OCI-LY1 (cell line): ENCODE results near the gene COA8.
A peak's percentile ranks its signal among the peaks of the same experiment; 100 is the strongest.

Experiments
- H2AFZ ChIP-seq: fragments of 200-600 bp; sonication (generic), shearing (Covaris generic); 2 replicates; pipeline ENCODE4 v1.6.0; 2014; ENCODE audit warnings: antibody characterized with exemption, mild to moderate bottlenecking, low read length
- H3F3A ChIP-seq: fragments of 200-600 bp; sonication (generic), shearing (Covaris generic); 2 replicates; pipeline ENCODE4 v1.6.0; 2014; ENCODE audit warnings: mild to moderate bottlenecking, antibody characterized with exemption, low read length, moderate library complexity; ENCODE audit not compliant: insufficient read depth
- H3K27ac ChIP-seq: fragments of 200-600 bp; sonication (generic); 2 replicates; pipeline ENCODE4 v1.5.1; 2014; ENCODE audit warnings: low read length, mixed run types, mild to moderate bottlenecking, low read depth; ENCODE audit not compliant: poor library complexity, severe bottlenecking
- H3K27me3 ChIP-seq: fragments of 200-600 bp; sonication (generic); 2 replicates; pipeline ENCODE4 v1.6.0; 2014; ENCODE audit warnings: antibody characterized with exemption, mild to moderate bottlenecking, low read length, moderate library complexity; ENCODE audit not compliant: insufficient read depth
- H3K36me3 ChIP-seq: fragments of 200-600 bp; sonication (generic); 2 replicates; pipeline ENCODE4 v1.6.1; 2014; ENCODE audit warnings: mild to moderate bottlenecking, antibody characterized with exemption, low read length, moderate library complexity, mixed read lengths; ENCODE audit not compliant: insufficient read depth
- H3K4me1 ChIP-seq: fragments of 200-600 bp; sonication (generic); 2 replicates; pipeline ENCODE4 v1.5.1; 2014; ENCODE audit warnings: mild to moderate bottlenecking, low read length, moderate library complexity; ENCODE audit not compliant: insufficient read depth, severe bottlenecking
- H3K4me2 ChIP-seq: fragments of 200-600 bp; sonication (generic), shearing (Covaris generic); 2 replicates; pipeline ENCODE4 v1.6.1; 2014; ENCODE audit warnings: low read length
- H3K4me3 ChIP-seq: fragments of 200-600 bp; sonication (generic); 2 replicates; pipeline ENCODE4 v1.5.1; 2014; ENCODE audit warnings: low read length, low read depth, mild to moderate bottlenecking, mixed read lengths; ENCODE audit not compliant: poor library complexity, severe bottlenecking
- H3K79me2 ChIP-seq: fragments of 200-600 bp; shearing (Covaris generic); 2 replicates; pipeline ENCODE4 v1.6.1; 2016; ENCODE audit warnings: mixed run types, low read length, mixed read lengths; ENCODE audit not compliant: insufficient read depth
- H3K9ac ChIP-seq: fragments of 200-600 bp; sonication (generic), shearing (Covaris generic); 2 replicates; pipeline ENCODE4 v1.6.1; 2014; ENCODE audit warnings: mild to moderate bottlenecking, low read length, mixed read lengths
- H3K9me2 ChIP-seq: fragments of 200-600 bp; sonication (generic), shearing (Covaris generic); 2 replicates; pipeline ENCODE4 v1.6.1; 2014; ENCODE audit warnings: low read depth, mild to moderate bottlenecking, low read length, mixed read lengths
- H3K9me3 ChIP-seq: fragments of 200-600 bp; shearing (Covaris generic); 2 replicates; pipeline ENCODE4 v1.6.1; 2014; ENCODE audit warnings: low read length, mixed read lengths
- H4K20me1 ChIP-seq: fragments of 200-600 bp; sonication (generic), shearing (Covaris generic); 2 replicates; pipeline ENCODE4 v1.6.0; 2016; ENCODE audit warnings: mild to moderate bottlenecking, low read length; ENCODE audit not compliant: insufficient read depth
- CTCF ChIP-seq: fragments of 200-600 bp; sonication (generic), shearing (Covaris generic); IDR thresholded peaks from 2 replicates; pipeline ENCODE4 v1.5.1; 2017; ENCODE audit warnings: mild to moderate bottlenecking, antibody characterized with exemption, low read length, moderate library complexity, mixed read lengths
- EZH2 ChIP-seq: fragments of 200-600 bp; sonication (generic), shearing (Covaris generic); IDR thresholded peaks from 2 replicates; pipeline ENCODE4 v1.8.0; 2017; ENCODE audit warnings: borderline replicate concordance, mixed run types, mild to moderate bottlenecking, antibody characterized with exemption, low read length, moderate library complexity, mixed read lengths

COA8 gene

GRCh38 chr14:103630364-103631108 lies 67.8 kb downstream of the COA8 start:
- Histone ChIP-seq H3K4me2 (peak overlapping the region; percentile 97), H3K4me3 (peak overlapping the region; percentile 95), H3K36me3 (0 out of 2 replicates have a peak, but pooled peaks cover 3% of the 10 kb centered on the region), H3K27me3 (no peaks in the 10 kb centered on the region), H3K79me2 (peaks cover 59% of the 10 kb centered on the region), H3K9me2 (no peaks in the 10 kb centered on the region), H3K9me3 (no peaks in the 10 kb centered on the region), H4K20me1 (no peaks in the 10 kb centered on the region), H2AFZ (no peak overlapping the region), H3K4me1 (peaks cover 55% of the 10 kb centered on the region), H3K9ac (peak overlapping the region; percentile 89), H3K27ac (no peak overlapping the region), H3F3A (no peaks in the 10 kb centered on the region)
- TF ChIP-seq CTCF (no peak), EZH2 (no peak)

GRCh38 chr14:103633391-103633790 lies 70.6 kb downstream of the COA8 start:
- Histone ChIP-seq H3K4me1 (peaks cover 44% of the 10 kb centered on the region), H3K27me3 (no peaks in the 10 kb centered on the region), H3K4me3 (no peak overlapping the region), H2AFZ (no peak overlapping the region), H3K36me3 (peaks cover 18% of the 10 kb centered on the region), H3K9me2 (no peaks in the 10 kb centered on the region), H3K9me3 (no peaks in the 10 kb centered on the region), H3F3A (no peaks in the 10 kb centered on the region), H3K9ac (no peak overlapping the region), H3K79me2 (peaks cover 87% of the 10 kb centered on the region), H4K20me1 (no peaks in the 10 kb centered on the region), H3K27ac (no peak overlapping the region), H3K4me2 (no peak overlapping the region)
- no peak for TF ChIP-seq CTCF
- no peak for TF ChIP-seq EZH2

- no peaks in the 10 kb centered on the region for H4K20me1 ChIP-seq
- H2AFZ ChIP-seq: no peak overlapping the region
- no peak overlapping the region; the same call in 1 of the 2 replicates for H3K9ac ChIP-seq
- TF ChIP-seq CTCF: no peak
- TF ChIP-seq EZH2: no peak
- H3K79me2 ChIP-seq: peaks cover 95% of the 10 kb centered on the region
- H3K9me3 ChIP-seq: no peaks in the 10 kb centered on the region
- H3K4me3 ChIP-seq: peak overlapping the region; percentile 38
- H3K4me1 ChIP-seq: peaks cover 41% of the 10 kb centered on the region
- H3K27me3 ChIP-seq: no peaks in the 10 kb centered on the region
- H3F3A ChIP-seq: no peaks in the 10 kb centered on the region
- H3K9me2 ChIP-seq: no peaks in the 10 kb centered on the region
- peak overlapping the region; percentile 57 for H3K4me2 ChIP-seq
- H3K36me3 ChIP-seq: peaks cover 25% of the 10 kb centered on the region
- no peak overlapping the region for H3K27ac ChIP-seq
These were observed 71.4 kb downstream of the COA8 start for GRCh38 chr14:103634156-103634555.
